DMS 273 (cell line): ENCODE results near the gene CCNC.

ENCODE experiments used
- DNase-seq: peaks from one replicate; lab custom pipeline; 2025; ENCODE audit not compliant: unreplicated experiment; lab: John Stamatoyannopoulos, UW

Gene CCNC

GRCh38 chr6:99550046-99550748 lies 18.3 kb downstream of the CCNC start:
- DNase-seq = no peak

GRCh38 chr6:99548706-99549105 lies 19.8 kb downstream of the CCNC start:
- no peak for DNase-seq

DNA sequence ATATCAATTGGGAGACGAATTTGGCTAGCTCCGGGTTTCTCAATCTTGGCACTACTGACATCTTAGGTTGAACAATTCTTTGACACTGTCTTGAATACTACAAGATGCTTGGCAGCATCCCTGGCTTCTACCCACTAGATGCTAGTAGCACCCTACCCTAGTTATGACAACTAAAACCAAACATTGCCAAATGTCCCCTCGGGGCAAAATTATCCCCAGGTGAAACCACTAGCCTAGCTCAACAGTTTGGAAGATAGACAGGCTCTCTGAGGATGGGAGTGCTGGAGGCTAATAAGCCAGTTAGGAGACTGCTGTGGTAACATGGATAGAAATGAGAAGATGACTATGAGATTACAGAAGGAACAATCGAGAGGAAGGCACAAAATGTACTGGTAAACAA lies 20.9 kb downstream of the CCNC start:
- no peak for DNase-seq

DNA sequence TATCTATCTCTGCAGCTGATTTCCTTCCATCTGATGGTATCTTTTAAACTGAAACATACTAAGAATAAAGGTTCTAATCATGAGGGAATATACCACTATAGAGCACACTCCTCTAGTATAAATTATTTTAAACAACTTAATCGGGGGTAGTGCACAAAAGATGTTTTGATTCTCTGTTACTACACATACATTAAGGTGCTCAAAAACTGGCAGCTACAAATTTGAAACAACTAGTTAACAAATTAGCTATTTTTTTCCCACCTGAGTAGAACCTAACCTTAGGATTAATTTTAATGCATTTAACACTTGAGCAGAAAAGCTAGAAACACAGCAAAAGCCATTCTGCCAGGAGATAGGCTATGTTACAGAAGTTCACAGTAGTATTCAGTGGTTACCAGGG lies 23.0 kb downstream of the CCNC start:
- DNase-seq = no peak

DNA sequence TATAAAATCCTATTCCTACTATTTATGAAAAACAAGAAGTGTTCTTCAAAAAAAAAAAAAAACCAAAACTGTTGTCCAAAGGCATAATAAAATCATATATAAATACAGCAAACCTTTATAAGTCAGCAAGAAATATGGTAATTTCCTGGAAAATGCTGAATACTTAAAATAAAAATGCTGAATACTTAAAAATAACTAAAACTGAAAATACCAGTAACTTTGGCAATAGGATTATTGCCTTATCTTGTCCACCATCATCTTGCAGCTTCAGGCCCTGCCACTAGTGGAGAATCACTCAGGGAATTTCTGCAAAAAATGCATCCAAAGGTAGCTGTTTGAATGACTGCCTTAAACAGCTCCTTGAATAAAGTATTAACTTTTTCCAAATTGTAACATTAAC lies 24.5 kb downstream of the CCNC start:
- no peak for DNase-seq

DNA sequence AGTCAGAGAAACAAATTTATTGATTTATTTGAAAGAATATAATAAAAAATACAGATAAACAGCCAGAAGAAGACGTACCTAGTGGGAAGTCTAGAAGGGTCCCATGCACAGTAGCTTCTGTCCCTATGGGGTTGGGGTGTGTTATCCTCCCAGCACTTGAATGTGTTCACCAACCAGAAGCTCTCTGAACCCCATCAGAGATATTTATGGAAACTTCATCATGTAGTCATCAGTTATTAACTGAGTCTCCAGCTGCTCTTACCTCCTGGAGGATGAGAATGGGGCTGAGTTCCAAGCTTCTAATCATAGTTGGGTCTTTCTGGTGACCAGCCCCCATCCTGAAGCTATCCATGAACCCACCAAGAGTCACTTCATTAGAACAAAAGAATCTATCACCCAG lies 37.8 kb downstream of the CCNC start:
- no peak for DNase-seq

GRCh38 chr6:99522531-99522930 lies 45.9 kb downstream of the CCNC start:
- no peak for DNase-seq

DNA sequence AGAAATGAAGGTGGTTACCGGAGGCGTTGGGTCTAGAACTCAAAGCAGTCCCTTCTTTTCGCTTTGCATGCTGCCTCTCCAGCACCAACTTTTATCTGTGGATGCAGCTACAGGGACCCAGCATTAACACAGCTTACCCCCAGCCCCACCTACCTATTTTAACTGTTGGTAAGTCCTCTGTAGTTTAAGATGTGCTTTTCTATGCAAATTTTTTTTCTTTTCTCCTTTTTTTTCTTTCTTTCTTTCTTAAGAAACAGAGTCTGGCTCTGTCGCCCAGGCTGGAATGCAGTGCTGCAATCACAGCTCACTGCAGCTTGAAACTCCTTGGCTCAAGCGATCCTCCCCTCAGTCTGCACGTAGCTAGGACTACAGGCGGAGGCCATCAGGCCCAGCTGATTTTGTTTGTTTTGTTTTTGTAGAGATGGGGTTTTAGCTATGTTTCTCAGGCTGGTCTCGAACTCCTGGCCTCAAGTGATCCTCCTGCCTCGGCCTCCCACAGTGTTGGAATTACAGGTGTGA lies 46.8 kb downstream of the CCNC start:
- DNase-seq = no peak

GRCh38 chr6:99520855-99521632 lies 47.4 kb downstream of the CCNC start:
- DNase-seq = peak; percentile 92

GRCh38 chr6:99519446-99519845 lies 49.0 kb downstream of the CCNC start:
- DNase-seq = no peak

GRCh38 chr6:99514089-99514488 lies 54.4 kb downstream of the CCNC start:
- peak; percentile 51 for DNase-seq

DNA sequence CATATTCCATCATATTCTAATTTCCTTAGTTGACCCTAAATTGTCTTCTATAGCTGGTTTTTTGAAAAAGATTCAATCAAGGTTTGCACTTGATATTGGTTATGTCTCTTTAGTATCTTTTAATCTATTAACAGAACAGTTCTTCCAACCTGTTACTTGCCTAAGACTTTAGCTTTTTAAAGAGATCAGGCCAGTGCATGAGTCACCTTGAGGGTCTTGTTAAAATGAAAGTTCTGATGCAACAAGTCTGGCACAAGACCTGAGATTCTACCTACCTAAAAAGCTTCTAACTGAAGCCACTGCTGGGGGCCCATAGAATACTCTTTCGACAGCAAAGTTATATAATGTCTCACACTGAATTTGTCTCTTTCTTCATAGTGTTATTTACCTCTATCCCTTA lies 56.4 kb downstream of the CCNC start:
- peak; percentile 14 for DNase-seq

- DNase-seq = no peak
Observed at GRCh38 chr6:99507648-99508047, 60.8 kb downstream of the CCNC start.

DNA sequence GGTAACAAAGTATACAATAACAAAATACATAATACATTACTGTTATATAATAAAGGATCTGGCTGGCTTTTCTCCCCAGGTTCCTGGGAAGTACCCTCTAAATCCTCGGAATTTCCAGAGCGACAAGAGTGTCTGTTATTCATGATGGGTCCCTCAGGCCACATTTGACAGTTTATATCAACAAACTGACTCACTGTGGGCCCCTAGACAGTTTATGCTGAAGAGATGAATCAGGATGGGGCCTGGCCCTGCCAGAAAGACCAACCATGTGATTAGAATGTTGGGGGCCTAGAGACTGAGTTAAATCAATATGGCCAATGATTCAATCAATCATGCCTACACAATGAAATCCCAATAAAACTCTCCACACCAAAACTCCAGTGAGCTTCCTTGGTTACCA lies 66.7 kb downstream of the CCNC start:
- DNase-seq = no peak

- peak; percentile 48 for DNase-seq
Observed at GRCh38 chr6:99498421-99498820, 70.0 kb downstream of the CCNC start.

- DNase-seq = no peak
Observed at GRCh38 chr6:99495466-99495865, 73.0 kb downstream of the CCNC start.
